Testis (tissue), 2 donors: ENCODE measurements around the gene ACADVL.

ENCODE experiments used
- POLR2A ChIP-seq: fragments of 450-650 bp; IDR thresholded peaks from one replicate; pipeline ENCODE4 v1.6.1; 2017; ENCODE audit warnings: antibody characterized with exemption, mild to moderate bottlenecking, moderate library complexity
- TF ChIP-seq, protein P1 (sequence below), 3 experiments: fragments of 450-650 bp in 2 of 3; fragments of 200-600 bp in 1 of 3; sonication (generic) in 1 of 3; IDR thresholded peaks; one replicate each; pipeline ENCODE4 v1.5.1; 2016 to 2019; ENCODE audit warnings: antibody characterized with exemption in 3 of 3, mild to moderate bottlenecking in 2 of 3, moderate library complexity in 1 of 3

DNA sequence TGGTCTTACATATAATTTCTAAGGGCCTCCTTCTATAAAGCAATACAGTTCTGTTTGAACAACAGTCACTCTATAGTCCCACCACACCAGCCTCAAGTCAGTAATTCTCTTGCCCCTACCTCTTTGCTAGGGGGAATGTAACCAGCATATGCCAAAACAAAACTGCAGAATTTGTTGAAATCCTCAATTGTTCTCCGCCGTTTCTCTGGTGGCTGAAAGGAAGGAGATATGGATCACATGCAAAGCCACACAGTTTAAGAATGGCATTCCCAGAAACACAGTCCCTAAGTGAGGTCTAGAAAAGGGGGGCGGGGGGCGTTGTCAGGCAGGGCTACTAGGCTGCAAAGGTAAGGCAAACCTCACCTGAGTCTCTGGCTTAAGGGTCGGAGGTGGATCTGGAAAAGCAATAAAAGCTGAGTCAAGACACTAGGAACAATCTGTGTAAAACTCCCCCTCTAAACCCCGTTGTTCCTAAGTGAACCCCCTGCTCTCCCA is 17.6 kb downstream of the ACADVL start:
- TF ChIP-seq, protein P1, sequence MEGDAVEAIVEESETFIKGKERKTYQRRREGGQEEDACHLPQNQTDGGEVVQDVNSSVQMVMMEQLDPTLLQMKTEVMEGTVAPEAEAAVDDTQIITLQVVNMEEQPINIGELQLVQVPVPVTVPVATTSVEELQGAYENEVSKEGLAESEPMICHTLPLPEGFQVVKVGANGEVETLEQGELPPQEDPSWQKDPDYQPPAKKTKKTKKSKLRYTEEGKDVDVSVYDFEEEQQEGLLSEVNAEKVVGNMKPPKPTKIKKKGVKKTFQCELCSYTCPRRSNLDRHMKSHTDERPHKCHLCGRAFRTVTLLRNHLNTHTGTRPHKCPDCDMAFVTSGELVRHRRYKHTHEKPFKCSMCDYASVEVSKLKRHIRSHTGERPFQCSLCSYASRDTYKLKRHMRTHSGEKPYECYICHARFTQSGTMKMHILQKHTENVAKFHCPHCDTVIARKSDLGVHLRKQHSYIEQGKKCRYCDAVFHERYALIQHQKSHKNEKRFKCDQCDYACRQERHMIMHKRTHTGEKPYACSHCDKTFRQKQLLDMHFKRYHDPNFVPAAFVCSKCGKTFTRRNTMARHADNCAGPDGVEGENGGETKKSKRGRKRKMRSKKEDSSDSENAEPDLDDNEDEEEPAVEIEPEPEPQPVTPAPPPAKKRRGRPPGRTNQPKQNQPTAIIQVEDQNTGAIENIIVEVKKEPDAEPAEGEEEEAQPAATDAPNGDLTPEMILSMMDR (IDR thresholded peaks at IDR 0.05): no peak
- no peak for TF ChIP-seq POLR2A
